Hepatocyte (in vitro differentiated cells): ENCODE data around the gene GPR3.

ENCODE experiments used
- EZH2 ChIP-seq: fragments of 200-600 bp; sonication (generic); IDR thresholded peaks from 2 replicates; pipeline ENCODE4 v1.6.1; 2016; ENCODE audit warnings: antibody characterized with exemption, mild to moderate bottlenecking, borderline replicate concordance
- EZH2phosphoT487 ChIP-seq: fragments of 200-600 bp; sonication (generic); IDR thresholded peaks from one replicate; pipeline ENCODE4 v1.6.1; 2018; ENCODE audit warnings: antibody characterized with exemption, mild to moderate bottlenecking, low read depth, moderate library complexity; ENCODE audit not compliant: unreplicated experiment, severe bottlenecking
- TF ChIP-seq, protein P1 (sequence below): fragments of 200-600 bp; sonication (generic); IDR thresholded peaks from 2 replicates; pipeline ENCODE4 v1.5.1; 2016; ENCODE audit warnings: antibody characterized with exemption, mild to moderate bottlenecking; ENCODE audit not compliant: poor library complexity

GRCh38 chr1:27363766-27364695 is 28.4 kb upstream of the GPR3 start:
- TF ChIP-seq, protein P1, sequence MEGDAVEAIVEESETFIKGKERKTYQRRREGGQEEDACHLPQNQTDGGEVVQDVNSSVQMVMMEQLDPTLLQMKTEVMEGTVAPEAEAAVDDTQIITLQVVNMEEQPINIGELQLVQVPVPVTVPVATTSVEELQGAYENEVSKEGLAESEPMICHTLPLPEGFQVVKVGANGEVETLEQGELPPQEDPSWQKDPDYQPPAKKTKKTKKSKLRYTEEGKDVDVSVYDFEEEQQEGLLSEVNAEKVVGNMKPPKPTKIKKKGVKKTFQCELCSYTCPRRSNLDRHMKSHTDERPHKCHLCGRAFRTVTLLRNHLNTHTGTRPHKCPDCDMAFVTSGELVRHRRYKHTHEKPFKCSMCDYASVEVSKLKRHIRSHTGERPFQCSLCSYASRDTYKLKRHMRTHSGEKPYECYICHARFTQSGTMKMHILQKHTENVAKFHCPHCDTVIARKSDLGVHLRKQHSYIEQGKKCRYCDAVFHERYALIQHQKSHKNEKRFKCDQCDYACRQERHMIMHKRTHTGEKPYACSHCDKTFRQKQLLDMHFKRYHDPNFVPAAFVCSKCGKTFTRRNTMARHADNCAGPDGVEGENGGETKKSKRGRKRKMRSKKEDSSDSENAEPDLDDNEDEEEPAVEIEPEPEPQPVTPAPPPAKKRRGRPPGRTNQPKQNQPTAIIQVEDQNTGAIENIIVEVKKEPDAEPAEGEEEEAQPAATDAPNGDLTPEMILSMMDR, result no peak
- TF ChIP-seq EZH2 (no peak), EZH2phosphoT487 (no peak)
